HG02870 (cell line): ENCODE results near the gene THBS1.

Source experiments
- ATAC-seq: cut with Tn5 transposase; IDR thresholded peaks from one replicate; pipeline ENCODE4 v1.9.1; 2021; ENCODE audit warnings: mild to moderate bottlenecking, moderate library complexity; ENCODE audit not compliant: unreplicated experiment

Gene THBS1

DNA sequence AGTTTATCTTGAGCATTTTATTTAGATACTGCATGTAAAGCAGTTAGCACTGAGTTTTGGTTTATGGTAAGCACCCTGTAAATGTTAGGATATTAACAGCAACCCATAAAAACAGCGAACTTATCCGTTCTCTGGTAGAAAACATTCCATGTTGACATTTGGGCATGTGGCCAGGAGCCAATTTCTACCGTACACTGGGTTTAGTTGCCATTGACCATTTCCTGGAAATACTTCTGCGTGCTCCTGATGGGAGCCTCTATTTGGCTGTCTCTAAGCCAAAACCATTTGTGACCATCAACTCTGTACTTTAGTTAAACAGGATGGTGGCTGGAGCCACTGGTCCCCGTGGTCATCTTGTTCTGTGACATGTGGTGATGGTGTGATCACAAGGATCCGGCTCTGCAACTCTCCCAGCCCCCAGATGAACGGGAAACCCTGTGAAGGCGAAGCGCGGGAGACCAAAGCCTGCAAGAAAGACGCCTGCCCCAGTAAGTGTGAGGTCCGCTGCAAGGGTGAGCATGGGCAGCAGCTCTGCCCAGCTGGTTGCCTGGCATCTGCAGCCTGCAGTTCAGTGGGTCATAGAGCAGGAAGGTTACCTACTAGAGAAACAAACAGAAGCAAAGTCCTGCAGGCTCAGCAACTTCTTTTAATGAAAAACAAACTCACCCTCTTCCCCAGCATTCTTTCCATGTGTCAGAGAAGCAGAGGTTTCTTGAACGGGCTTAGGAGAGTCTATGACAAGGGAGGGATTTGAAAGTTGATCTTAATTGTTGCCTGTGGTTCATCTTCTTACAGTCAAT, 7.1 kb downstream of the THBS1 start:
- no peak for ATAC-seq

GRCh38 chr15:39588531-39589192, 7.8 kb downstream of the THBS1 start:
- ATAC-seq = no peak

- no peak for ATAC-seq
Measured at GRCh38 chr15:39589193-39589814, 8.4 kb downstream of the THBS1 start.

GRCh38 chr15:39589815-39590644, 9.2 kb downstream of the THBS1 start:
- ATAC-seq = no peak

GRCh38 chr15:39591141-39591895, 10.4 kb downstream of the THBS1 start:
- no peak for ATAC-seq

DNA sequence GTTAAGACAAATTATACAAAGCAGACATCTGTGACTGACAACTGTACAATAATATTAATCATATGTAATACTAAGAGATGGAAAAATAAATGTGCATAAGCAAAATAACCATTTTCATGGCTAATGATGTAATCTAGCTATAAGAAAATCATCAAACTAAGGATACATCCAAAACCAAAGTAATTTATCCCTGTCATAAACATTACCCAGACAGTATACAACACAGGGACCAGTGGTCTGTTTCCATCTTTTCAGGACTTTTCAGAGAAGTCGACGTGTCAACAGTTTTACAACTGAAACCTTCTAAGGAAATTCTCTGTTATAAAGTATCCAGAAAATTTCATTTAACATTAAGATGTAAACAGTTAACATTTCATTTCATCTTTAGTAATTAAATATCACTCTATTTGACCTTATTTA, 11.0 kb downstream of the THBS1 start:
- ATAC-seq = no peak

- no peak for ATAC-seq
Measured at GRCh38 chr15:39592500-39592899, 11.6 kb downstream of the THBS1 start.

DNA sequence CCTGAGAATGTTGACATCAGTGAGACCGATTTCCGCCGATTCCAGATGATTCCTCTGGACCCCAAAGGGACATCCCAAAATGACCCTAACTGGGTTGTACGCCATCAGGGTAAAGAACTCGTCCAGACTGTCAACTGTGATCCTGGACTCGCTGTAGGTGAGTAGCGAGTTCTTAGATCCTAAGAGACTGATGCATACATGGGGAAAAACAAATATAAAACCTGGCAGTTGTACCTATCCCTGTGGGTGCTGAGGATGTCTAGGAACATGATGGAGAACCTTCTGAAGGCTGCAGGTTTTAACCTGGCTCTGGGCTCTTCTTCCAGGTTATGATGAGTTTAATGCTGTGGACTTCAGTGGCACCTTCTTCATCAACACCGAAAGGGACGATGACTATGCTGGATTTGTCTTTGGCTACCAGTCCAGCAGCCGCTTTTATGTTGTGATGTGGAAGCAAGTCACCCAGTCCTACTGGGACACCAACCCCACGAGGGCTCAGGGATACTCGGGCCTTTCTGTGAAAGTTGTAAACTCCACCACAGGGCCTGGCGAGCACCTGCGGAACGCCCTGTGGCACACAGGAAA, 12.3 kb downstream of the THBS1 start:
- ATAC-seq = no peak

- no peak for ATAC-seq
Measured at GRCh38 chr15:39593656-39594445, 13.0 kb downstream of the THBS1 start.

GRCh38 chr15:39594446-39595337, 13.8 kb downstream of the THBS1 start:
- ATAC-seq = no peak

DNA sequence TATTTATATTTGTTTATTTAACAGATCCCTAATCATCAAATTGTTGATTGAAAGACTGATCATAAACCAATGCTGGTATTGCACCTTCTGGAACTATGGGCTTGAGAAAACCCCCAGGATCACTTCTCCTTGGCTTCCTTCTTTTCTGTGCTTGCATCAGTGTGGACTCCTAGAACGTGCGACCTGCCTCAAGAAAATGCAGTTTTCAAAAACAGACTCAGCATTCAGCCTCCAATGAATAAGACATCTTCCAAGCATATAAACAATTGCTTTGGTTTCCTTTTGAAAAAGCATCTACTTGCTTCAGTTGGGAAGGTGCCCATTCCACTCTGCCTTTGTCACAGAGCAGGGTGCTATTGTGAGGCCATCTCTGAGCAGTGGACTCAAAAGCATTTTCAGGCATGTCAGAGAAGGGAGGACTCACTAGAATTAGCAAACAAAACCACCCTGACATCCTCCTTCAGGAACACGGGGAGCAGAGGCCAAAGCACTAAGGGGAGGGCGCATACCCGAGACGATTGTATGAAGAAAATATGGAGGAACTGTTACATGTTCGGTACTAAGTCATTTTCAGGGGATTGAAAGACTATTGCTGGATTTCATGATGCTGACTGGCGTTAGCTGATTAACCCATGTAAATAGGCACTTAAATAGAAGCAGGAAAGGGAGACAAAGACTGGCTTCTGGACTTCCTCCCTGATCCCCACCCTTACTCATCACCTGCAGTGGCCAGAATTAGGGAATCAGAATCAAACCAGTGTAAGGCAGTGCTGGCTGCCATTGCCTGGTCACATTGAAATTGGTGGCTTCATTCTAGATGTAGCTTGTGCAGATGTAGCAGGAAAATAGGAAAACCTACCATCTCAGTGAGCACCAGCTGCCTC, 14.7 kb downstream of the THBS1 start:
- no peak for ATAC-seq

DNA sequence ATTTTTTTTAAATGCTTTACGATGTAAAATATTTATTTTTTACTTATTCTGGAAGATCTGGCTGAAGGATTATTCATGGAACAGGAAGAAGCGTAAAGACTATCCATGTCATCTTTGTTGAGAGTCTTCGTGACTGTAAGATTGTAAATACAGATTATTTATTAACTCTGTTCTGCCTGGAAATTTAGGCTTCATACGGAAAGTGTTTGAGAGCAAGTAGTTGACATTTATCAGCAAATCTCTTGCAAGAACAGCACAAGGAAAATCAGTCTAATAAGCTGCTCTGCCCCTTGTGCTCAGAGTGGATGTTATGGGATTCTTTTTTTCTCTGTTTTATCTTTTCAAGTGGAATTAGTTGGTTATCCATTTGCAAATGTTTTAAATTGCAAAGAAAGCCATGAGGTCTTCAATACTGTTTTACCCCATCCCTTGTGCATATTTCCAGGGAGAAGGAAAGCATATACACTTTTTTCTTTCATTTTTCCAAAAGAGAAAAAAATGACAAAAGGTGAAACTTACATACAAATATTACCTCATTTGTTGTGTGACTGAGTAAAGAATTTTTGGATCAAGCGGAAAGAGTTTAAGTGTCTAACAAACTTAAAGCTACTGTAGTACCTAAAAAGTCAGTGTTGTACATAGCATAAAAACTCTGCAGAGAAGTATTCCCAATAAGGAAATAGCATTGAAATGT, 15.6 kb downstream of the THBS1 start:
- ATAC-seq = no peak

DNA sequence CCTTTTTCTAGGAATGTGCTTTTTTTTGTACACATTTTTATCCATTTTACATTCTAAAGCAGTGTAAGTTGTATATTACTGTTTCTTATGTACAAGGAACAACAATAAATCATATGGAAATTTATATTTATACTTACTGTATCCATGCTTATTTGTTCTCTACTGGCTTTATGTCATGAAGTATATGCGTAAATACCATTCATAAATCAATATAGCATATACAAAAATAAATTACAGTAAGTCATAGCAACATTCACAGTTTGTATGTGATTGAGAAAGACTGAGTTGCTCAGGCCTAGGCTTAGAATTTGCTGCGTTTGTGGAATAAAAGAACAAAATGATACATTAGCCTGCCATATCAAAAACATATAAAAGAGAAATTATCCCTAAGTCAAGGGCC, 16.5 kb downstream of the THBS1 start:
- no peak for ATAC-seq

DNA sequence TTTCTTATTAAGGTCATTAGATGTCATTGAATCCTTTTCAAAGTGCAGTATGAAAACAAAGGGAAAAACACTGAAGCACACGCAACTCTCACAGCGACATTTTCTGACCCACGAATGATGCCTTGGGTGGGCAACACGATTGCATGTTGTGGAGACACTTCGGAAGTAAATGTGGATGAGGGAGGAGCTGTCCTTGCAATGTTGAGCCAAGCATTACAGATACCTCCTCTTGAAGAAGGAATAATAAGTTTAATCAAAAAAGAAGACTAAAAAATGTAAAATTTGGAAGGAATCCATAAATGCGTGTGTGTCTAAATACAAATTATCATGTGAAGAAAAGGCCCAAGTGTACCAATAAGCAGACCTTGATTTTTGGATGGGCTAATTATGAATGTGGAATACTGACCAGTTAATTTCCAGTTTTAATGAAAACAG, 16.9 kb downstream of the THBS1 start:
- no peak for ATAC-seq

GRCh38 chr15:39598186-39598850, 17.4 kb downstream of the THBS1 start:
- no peak for ATAC-seq
